ENCODE results near the gene BLM. TPM values are rescaled to one million over a fixed set of nuclear protein-coding genes. Genes with fewer than 3 reads are reported as not detected.

The BLM gene
- total RNA-seq, 1 experiment from 2014 or later, result 40.0 TPM

DNA sequence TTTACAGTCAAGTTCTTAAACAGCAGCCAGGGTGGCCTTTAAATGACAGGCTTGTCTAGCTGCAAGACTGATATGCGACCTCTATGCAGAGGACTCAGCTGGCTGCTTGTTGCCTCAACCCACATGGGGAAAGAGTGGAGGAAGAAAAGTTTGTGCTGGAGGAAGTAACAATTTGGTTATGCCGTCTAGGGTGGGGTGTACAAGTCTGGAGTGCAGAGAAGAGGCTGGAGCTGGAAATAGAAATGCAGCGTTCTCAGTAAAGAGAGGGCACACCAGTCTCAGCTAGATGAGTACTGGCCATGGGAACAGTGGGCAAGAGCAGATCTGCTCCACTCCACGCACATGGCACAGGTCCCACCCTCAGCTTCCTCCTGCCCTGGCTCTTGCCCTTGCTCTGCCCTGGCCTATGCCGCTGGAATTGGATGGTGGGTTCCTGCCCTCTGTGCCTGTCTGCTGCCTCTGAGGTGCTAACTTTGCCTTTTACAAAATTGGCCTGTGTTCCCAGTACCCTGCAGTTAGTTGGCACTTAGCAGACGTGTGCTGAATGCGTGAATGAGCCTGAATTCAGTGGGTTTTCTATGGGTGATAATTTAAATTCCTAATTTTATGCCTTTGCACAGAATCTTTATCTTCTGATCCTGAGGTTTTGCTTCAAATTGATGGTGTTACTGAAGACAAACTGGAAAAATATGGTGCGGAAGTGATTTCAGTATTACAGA is 91.5 kb downstream of the BLM start:
- no peaks in the 10 kb centered on the region for H3K4me1 ChIP-seq (ENCODE audit: insufficient read depth, low read length, poor library complexity, severe bottlenecking)
- no peak overlapping the region for H3K4me3 ChIP-seq (ENCODE audit: low read depth, low read length, poor library complexity, severe bottlenecking)
- no peaks in the 10 kb centered on the region for H3K9me3 ChIP-seq (ENCODE audit: low read depth, low read length, poor library complexity, severe bottlenecking)
- H3K27me3 ChIP-seq (replicated peaks; ENCODE audit: insufficient read depth, low read depth, low read length, poor library complexity), result no peaks in the 10 kb centered on the region
- DNase-seq (ENCODE audit: low spot score), result no peak
- peaks cover 31% of the 10 kb centered on the region for H3K36me3 ChIP-seq (ENCODE audit: insufficient read depth, low read length, poor library complexity, severe bottlenecking)
- BruUV-seq (replicated peaks), result no TSS peak
- POLR2A ChIA-PET (ENCODE audit: low non-redundant PET), result no interaction called here
- no peak overlapping the region for H3K27ac ChIP-seq (ENCODE audit: low read depth, low read length, poor library complexity, severe bottlenecking)
- intact Hi-C loops (cut with micrococcal nuclease; ENCODE audit: unreplicated experiment), result no loop called here
- CTCF ChIA-PET, result interaction anchor here (0.6 kb wide), 1 partner anchor 21 kb away, joined by 3 read pairs; no protein-coding TSS in a partner anchor
- TF ChIP-seq, protein P1, sequence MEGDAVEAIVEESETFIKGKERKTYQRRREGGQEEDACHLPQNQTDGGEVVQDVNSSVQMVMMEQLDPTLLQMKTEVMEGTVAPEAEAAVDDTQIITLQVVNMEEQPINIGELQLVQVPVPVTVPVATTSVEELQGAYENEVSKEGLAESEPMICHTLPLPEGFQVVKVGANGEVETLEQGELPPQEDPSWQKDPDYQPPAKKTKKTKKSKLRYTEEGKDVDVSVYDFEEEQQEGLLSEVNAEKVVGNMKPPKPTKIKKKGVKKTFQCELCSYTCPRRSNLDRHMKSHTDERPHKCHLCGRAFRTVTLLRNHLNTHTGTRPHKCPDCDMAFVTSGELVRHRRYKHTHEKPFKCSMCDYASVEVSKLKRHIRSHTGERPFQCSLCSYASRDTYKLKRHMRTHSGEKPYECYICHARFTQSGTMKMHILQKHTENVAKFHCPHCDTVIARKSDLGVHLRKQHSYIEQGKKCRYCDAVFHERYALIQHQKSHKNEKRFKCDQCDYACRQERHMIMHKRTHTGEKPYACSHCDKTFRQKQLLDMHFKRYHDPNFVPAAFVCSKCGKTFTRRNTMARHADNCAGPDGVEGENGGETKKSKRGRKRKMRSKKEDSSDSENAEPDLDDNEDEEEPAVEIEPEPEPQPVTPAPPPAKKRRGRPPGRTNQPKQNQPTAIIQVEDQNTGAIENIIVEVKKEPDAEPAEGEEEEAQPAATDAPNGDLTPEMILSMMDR (conservative IDR thresholded peaks at IDR 0.05; ENCODE audit: low read depth, low read length), result no peak
- no peak for TF ChIP-seq EZH2 (IDR thresholded peaks at IDR 0.05; ENCODE audit: borderline replicate concordance, low read depth, low read length, poor library complexity, severe bottlenecking)

DNA sequence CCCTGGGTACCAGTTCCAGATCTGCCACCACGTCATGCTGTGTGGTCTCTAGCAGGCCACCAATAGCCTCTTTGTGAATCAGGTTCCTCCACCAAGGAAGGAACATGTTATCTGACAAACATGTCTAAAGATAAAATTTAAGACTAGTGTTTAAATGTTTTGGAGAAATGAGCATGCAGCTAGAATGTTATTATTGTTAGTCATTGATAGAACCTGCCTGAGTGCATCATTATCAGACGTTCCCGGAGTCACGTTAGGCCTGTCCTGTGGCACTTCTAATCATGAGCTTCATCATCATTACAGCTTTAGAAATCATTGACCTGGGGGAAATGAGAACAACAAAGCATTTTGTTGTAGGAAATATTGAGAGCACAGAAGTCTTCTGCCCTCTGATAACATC is 92.4 kb downstream of the BLM start:
- no peak for DNase-seq (ENCODE audit: low spot score)
- TF ChIP-seq EZH2 (IDR thresholded peaks at IDR 0.05; ENCODE audit: borderline replicate concordance, low read depth, low read length, poor library complexity, severe bottlenecking), result no peak
- TF ChIP-seq, protein P1 (conservative IDR thresholded peaks at IDR 0.05; ENCODE audit: low read depth, low read length), result no peak
- no peaks in the 10 kb centered on the region for H3K4me1 ChIP-seq (ENCODE audit: insufficient read depth, low read length, poor library complexity, severe bottlenecking)
- peaks cover 28% of the 10 kb centered on the region for H3K36me3 ChIP-seq (ENCODE audit: insufficient read depth, low read length, poor library complexity, severe bottlenecking)
- intact Hi-C loops (cut with micrococcal nuclease; ENCODE audit: unreplicated experiment), result no loop called here
- no peak overlapping the region for H3K4me3 ChIP-seq (ENCODE audit: low read depth, low read length, poor library complexity, severe bottlenecking)
- no peaks in the 10 kb centered on the region for H3K27me3 ChIP-seq (replicated peaks; ENCODE audit: insufficient read depth, low read depth, low read length, poor library complexity)
- H3K9me3 ChIP-seq (ENCODE audit: low read depth, low read length, poor library complexity, severe bottlenecking), result no peaks in the 10 kb centered on the region
- CTCF ChIA-PET, result no interaction called here
- no peak overlapping the region for H3K27ac ChIP-seq (ENCODE audit: low read depth, low read length, poor library complexity, severe bottlenecking)
- POLR2A ChIA-PET (ENCODE audit: low non-redundant PET), result no interaction called here
- no TSS peak for BruUV-seq (replicated peaks)

DNA sequence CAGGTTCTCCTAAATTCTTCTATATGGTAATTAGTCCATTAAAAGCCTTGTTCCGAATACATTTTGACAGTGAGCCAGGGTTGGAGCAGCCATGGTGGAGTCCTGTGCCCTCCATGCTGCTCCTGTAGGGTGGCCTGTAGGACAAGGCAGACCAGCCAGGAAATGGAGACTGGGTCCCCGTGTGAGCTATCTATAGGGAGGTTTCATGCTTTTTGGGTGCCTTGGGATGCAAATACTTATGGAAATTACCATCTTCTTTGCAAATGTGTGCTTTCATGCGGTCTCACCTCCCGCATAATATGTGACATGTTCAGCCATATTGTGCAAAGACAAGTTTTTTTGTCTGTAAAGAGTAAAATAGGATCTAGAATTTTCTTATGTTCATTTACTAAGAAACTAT is 93.2 kb downstream of the BLM start:
- no peaks in the 10 kb centered on the region for H3K9me3 ChIP-seq (ENCODE audit: low read depth, low read length, poor library complexity, severe bottlenecking)
- CTCF ChIA-PET, result no interaction called here
- intact Hi-C loops (cut with micrococcal nuclease; ENCODE audit: unreplicated experiment), result no loop called here

More for the DNA sequence above, 93.2 kb downstream of the BLM start:
- BruUV-seq (replicated peaks), result no TSS peak
- no peak overlapping the region for H3K4me3 ChIP-seq (ENCODE audit: low read depth, low read length, poor library complexity, severe bottlenecking)
- no peaks in the 10 kb centered on the region for H3K27me3 ChIP-seq (replicated peaks; ENCODE audit: insufficient read depth, low read depth, low read length, poor library complexity)
- H3K36me3 ChIP-seq (ENCODE audit: insufficient read depth, low read length, poor library complexity, severe bottlenecking), result peaks cover 28% of the 10 kb centered on the region
- no peak overlapping the region for H3K27ac ChIP-seq (ENCODE audit: low read depth, low read length, poor library complexity, severe bottlenecking)
- POLR2A ChIA-PET (ENCODE audit: low non-redundant PET), result no interaction called here
- TF ChIP-seq, protein P1 (conservative IDR thresholded peaks at IDR 0.05; ENCODE audit: low read depth, low read length), result no peak
- no peak for TF ChIP-seq EZH2 (IDR thresholded peaks at IDR 0.05; ENCODE audit: borderline replicate concordance, low read depth, low read length, poor library complexity, severe bottlenecking)
- no peak for DNase-seq (ENCODE audit: low spot score)
- H3K4me1 ChIP-seq (ENCODE audit: insufficient read depth, low read length, poor library complexity, severe bottlenecking), result no peaks in the 10 kb centered on the region
